ENCODE results near the gene AKT1. TPM values are rescaled to one million over a fixed set of nuclear protein-coding genes. Genes with fewer than 3 reads are reported as not detected.
"Not testable (repeated sequence)": the region's sequence is repeated elsewhere in the genome, so short reads cannot be mapped to it uniquely, and the experiment has no call there.

Gene AKT1
- total RNA-seq, 1 donor from 2014 or later = 144 TPM

- Histone ChIP-seq H3K9me3 (replicated peaks) (no peaks in the 10 kb centered on the region), H3K4me1 (peaks cover 44% of the 10 kb centered on the region), H3K4me3 (peak overlapping the region; percentile 98), H3K27ac (replicated peaks) (peak overlapping the region; percentile 91), H3K27me3 (ENCODE audit: low read depth) (no peaks in the 10 kb centered on the region), H3K36me3 (peaks cover 16% of the 10 kb centered on the region)
- DNase-seq = no peak
- intact Hi-C loops (cut with micrococcal nuclease) = no loop called here
- TF ChIP-seq CTCF (IDR thresholded peaks at IDR 0.05; ENCODE audit: borderline replicate concordance) = no peak
These were observed 43.8 kb downstream of the AKT1 start for GRCh38 chr14:104751539-104752422.

- DNase-seq; H3K27ac ChIP-seq (replicated peaks); H3K4me3 ChIP-seq; H3K27me3 ChIP-seq (ENCODE audit: low read depth); H3K9me3 ChIP-seq (replicated peaks); intact Hi-C loops (cut with micrococcal nuclease): not testable (repeated sequence)
- peaks cover 13% of the 10 kb centered on the region for H3K36me3 ChIP-seq
- peaks cover 49% of the 10 kb centered on the region for H3K4me1 ChIP-seq
These were observed 44.8 kb downstream of the AKT1 start for GRCh38 chr14:104750753-104751057.

- H3K27ac ChIP-seq (replicated peaks) = no peak overlapping the region
- H3K9me3 ChIP-seq (replicated peaks) = no peaks in the 10 kb centered on the region
- no peak for DNase-seq
- intact Hi-C loops (cut with micrococcal nuclease) = no loop called here
- TF ChIP-seq CTCF (IDR thresholded peaks at IDR 0.05; ENCODE audit: borderline replicate concordance) = no peak
- H3K4me1 ChIP-seq = peaks cover 44% of the 10 kb centered on the region
- H3K27me3 ChIP-seq (ENCODE audit: low read depth) = no peaks in the 10 kb centered on the region
- H3K4me3 ChIP-seq = no peak overlapping the region
- H3K36me3 ChIP-seq = peaks cover 12% of the 10 kb centered on the region
These were observed 45.3 kb downstream of the AKT1 start for GRCh38 chr14:104750056-104750752.

- DNase-seq = no peak
- no peak overlapping the region for H3K4me3 ChIP-seq
- H3K9me3 ChIP-seq (replicated peaks) = no peaks in the 10 kb centered on the region
- no peak for TF ChIP-seq CTCF (IDR thresholded peaks at IDR 0.05; ENCODE audit: borderline replicate concordance)
- H3K36me3 ChIP-seq = peaks cover 20% of the 10 kb centered on the region
- peak overlapping the region; percentile 30 for H3K27ac ChIP-seq (replicated peaks)
- intact Hi-C loops (cut with micrococcal nuclease) = no loop called here
- no peaks in the 10 kb centered on the region for H3K27me3 ChIP-seq (ENCODE audit: low read depth)
- peaks cover 34% of the 10 kb centered on the region for H3K4me1 ChIP-seq
These were observed 46.4 kb downstream of the AKT1 start for GRCh38 chr14:104749111-104749649.

GRCh38 chr14:104747876-104748275, 47.7 kb downstream of the AKT1 start:
- peaks cover 22% of the 10 kb centered on the region for H3K4me1 ChIP-seq
- intact Hi-C loops (cut with micrococcal nuclease) = no loop called here
- H3K4me3 ChIP-seq = no peak overlapping the region
- H3K36me3 ChIP-seq = peaks cover 33% of the 10 kb centered on the region
- H3K27me3 ChIP-seq (ENCODE audit: low read depth) = no peaks in the 10 kb centered on the region
- no peak for TF ChIP-seq CTCF (IDR thresholded peaks at IDR 0.05; ENCODE audit: borderline replicate concordance)
- H3K27ac ChIP-seq (replicated peaks) = peak overlapping the region; percentile 7
- no peak for DNase-seq
- no peaks in the 10 kb centered on the region for H3K9me3 ChIP-seq (replicated peaks)

Data from left ventricle myocardium inferior (tissue), 1 donor.